Ureter (tissue), 1 donor: Measurements from ENCODE around the gene CEACAM20. TPM values are rescaled to one million over a fixed set of nuclear protein-coding genes. Genes with fewer than 3 reads are reported as not detected.
A peak's percentile ranks its signal among the peaks of the same experiment; 100 is the strongest.
"Not testable (repeated sequence)": the region's sequence is repeated elsewhere in the genome, so short reads cannot be mapped to it uniquely, and the experiment has no call there.

Experiments
- DNase-seq: peaks from one replicate; pipeline ENCODE4 v3.0.0-alpha.2; 2020; ENCODE audit warnings: low spot score
- total RNA-seq: library from RNA; stranded (reverse); gene quantifications from one replicate; pipeline ENCODE4 v1.2.4, GENCODE V29; 2023
- donor health status: DM: yes; HTN: yes; CAD: no.

CEACAM20 gene
- total RNA-seq, 1 donor from 2014 or later: not detected

DNA sequence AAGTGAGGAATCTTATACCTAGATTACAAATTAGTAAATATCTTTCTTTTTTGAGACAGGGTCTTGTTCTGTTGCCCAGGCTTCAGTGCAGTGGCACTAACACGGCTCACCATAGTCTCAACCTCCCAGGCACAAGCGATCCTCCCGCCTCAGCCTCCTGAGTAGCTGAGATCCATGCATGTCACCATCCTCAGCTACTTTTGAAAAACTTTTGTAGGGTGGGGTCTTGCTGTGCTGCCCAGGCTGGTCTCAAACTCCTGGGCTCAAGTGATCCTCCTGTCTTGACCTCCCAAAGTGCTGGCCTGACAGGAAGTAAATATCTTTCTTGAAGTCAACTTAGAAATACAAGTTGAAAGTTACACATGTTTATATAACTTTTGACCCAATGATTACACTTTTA is 20.0 kb upstream of the CEACAM20 start:
- no peak for DNase-seq

- DNase-seq: no peak
Observed at GRCh38 chr19:44548736-44549135, 19.3 kb upstream of the CEACAM20 start.

GRCh38 chr19:44544031-44544430 is 14.6 kb upstream of the CEACAM20 start:
- no peak for DNase-seq

DNA sequence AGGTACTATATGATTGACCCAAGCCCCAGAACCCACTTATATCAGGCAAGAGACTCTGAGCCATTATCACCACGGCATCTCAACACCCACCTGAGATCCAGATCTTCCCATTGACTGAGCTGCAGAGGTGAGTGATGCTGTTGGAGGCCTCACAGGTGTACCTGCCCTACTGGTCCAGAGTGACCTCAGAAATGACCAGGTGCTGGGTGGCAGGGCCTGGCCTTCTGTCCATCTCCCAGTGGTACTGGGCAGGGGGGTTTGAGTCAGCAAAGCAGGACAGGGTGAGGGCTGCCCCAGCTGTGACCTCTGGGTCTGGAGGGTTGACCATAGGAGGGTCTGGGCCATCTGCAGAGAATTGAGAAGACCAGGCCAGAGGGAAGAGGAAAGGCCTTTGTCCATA is 13.2 kb upstream of the CEACAM20 start:
- no peak for DNase-seq

DNA sequence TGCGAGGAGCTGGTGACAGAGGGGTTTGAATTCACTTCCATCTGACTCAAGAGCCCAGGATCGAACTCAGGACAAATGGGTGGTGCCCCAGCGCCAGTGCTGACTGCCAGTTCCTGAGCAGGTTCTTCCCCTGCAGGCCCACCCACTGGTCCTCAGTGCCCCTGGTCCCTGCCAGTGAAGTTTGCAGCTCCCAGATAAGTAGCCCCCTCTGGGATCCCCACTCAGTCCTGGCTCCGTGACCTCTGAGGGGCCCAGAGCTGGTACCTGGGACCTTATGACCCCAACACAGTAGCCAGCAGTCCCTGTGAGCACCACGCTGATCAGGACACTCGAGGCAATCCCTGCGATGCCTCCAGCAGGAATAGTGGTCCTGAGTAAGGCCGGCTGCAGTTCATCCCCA is 11.3 kb upstream of the CEACAM20 start:
- DNase-seq: peak; percentile 37

DNA sequence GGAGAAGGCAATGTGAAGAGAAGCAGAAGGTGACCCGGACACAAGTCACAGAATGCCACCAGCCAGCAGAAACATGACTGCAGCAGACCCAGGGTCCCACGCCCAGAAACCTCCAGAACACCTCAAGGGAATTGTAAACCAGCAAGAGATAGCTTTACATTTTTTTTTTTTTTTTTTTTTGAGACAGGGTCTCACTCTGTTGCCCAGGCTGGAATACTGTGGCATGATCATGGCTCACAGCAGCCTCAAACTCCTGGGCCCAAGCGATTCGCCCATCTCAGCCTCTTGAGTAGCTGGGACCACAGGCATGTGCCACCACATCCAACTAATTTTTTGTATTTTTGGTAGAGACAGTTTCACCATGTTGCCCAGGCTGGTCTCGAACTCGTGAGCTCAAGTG is 10.5 kb upstream of the CEACAM20 start:
- DNase-seq: peak; percentile 15

DNA sequence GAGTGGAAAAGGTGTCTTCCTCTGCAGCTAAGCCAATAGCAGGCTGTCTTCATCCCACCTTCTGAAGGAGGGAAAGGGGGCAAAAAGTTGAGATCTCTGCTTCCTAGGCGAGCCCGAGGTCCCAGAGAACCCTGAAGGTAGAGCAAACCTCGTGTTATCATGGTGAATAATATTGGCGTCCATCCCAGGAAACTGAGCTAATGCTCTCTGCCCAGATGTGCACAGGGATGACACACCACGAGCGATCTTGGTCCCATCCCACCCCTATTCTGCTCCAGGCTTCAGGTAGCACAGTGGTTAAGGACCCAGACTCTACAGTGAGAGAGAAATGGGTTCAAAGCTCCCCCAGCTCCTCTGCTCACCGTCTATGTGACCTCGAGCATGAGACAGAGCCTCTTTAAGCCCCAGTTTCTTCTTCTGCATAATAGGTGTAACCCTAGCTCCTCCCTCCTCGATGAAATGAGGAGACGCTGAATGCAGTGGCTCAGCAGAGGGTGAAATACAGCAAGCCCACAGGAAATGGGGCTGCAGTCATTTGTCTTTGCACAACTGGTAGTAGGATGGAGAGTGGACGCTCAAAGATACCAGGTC is 9.9 kb upstream of the CEACAM20 start:
- no peak for DNase-seq

GRCh38 chr19:44535361-44535760 is 5.9 kb upstream of the CEACAM20 start:
- not testable (repeated sequence) for DNase-seq

DNA sequence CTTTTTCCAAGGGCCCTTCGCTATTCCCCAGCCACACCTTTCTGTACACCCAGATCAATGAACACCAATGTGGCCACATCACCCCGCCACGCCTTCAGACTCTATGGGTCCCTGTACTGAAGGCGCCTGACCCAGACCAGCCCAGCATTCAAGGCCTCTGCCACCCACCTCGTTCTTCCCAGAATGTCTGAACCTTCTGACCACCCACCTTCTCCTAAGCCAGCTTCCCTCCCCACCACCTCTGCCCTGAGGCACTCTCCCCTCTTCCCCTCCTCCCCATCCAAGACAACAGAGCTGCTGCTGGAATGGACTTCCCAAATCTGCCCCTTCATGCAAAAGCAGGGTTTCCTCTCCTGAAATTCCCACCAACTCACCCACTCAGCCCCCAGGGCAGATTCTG is 3.3 kb upstream of the CEACAM20 start:
- DNase-seq: no peak

- DNase-seq: no peak
Observed at GRCh38 chr19:44530777-44531176, 1.3 kb upstream of the CEACAM20 start.

GRCh38 chr19:44527554-44527953 is 1.9 kb downstream of the CEACAM20 start:
- no peak for DNase-seq

- no peak for DNase-seq
Observed at GRCh38 chr19:44525721-44526430, 3.6 kb downstream of the CEACAM20 start.

GRCh38 chr19:44521370-44521769 is 8.1 kb downstream of the CEACAM20 start:
- no peak for DNase-seq

GRCh38 chr19:44517146-44517545 is 12.3 kb downstream of the CEACAM20 start:
- DNase-seq: no peak

- no peak for DNase-seq
Observed at GRCh38 chr19:44515907-44516306, 13.6 kb downstream of the CEACAM20 start.

DNA sequence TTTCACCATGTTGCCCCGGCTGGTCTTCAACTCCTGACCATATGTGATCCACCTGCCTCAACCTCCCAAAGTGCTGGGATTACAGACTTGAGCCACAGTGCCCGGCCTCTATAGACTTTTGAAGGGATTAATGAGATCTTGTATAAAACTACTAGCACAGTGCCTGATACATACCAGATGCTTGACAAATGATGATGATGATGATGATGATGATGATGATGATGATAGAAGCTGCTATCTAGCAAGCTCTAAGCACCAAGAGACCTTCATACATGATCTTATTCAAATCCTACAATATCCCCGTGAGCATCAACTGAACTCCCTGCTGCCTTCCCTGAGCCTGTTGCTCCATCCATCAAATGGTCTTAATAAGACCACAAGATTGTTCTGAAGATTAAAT is 14.4 kb downstream of the CEACAM20 start:
- DNase-seq: no peak

DNA sequence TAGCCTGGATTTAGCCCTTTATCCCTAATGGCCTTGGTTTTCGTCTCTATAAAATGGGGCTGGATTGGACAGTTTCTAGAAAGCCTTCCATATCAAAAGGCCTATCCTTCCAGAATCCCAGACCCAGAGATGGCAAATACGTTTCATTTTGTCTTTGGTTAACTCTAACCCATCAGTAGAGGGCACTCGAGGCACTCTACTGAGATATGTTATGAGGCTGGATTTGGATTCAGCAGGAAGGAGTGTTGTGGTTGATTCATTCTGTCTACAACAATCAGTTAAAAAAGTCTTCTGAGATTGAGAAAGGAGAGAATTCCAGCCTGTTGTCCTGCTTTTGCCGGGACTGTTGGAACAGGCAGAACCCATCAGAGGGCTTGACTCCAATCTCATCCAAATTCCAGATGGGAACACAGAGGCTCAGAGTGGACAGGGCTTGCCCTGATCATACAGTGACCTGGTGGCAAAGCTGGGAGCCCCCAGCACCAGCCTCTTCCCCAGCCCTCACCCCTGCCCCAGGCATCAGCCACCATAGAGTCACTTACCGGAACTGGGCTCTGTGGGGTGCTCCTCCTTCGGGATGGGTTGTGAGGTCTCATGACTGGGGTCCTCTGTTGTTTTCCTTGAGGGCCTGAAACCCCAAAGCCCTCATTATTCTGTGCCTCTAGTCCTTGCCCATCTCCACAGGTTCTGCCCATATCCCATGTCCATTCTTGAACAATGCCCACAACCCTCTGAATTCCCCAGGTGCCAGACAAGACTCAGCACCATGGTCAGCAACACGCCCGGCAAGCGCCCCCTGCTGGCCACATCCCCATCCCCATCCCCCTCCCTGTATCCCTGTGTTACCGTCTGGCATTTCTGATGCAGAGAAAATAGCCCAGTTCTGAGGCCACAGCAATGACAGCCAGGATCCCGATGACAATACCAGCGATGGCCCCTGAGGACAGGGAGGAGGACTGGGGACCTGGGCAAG is 16.9 kb downstream of the CEACAM20 start:
- no peak for DNase-seq

- no peak for DNase-seq
Observed at GRCh38 chr19:44509478-44509877, 20.0 kb downstream of the CEACAM20 start.

- peak; percentile 97 for DNase-seq
Observed at GRCh38 chr19:44499962-44500949, 29.2 kb downstream of the CEACAM20 start, which contains the start of gene ZNF180. Gene ZNF180 (minus strand): TSS chr19:44500522. CDS start chr19:44497334, 3,188 bp downstream.

DNA sequence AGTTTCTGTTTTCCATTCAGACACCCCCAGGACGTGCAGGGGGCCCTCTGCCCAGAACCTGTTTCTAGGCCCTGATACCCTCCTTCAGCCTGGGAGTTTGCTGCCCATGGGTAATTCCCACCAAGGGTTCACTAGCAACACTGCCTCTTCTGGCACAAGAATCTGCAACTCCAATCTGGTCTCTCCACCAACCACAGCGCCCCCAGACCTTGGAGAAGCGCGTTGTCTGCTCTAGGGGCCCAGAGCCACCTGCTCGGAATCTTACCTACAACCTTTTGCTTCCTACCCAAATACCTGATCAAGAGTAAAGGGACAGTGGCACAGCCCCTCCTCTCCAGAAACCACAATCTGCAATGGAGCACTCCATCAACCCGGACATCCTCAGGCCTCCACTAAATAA is 29.9 kb downstream of the CEACAM20 start:
- no peak for DNase-seq

GRCh38 chr19:44498988-44499387 is 30.5 kb downstream of the CEACAM20 start:
- no peak for DNase-seq
